ENCODE results near the gene LRP1B. TPM values are rescaled to one million over a fixed set of nuclear protein-coding genes. Genes with fewer than 3 reads are reported as not detected.

Gene LRP1B
- total and polyA plus RNA-seq, 2 donors (not counting 1 experiment from before 2014, with no cell fraction given), result not detected

- Histone ChIP-seq H2AFZ (ENCODE audit: insufficient read depth, low read depth, low read length, poor library complexity, severe bottlenecking) (no peak overlapping the region), H3K27ac (ENCODE audit: low read length in 2 of 2) (no peak overlapping the region), H3K4me2 (replicated peaks; ENCODE audit: low read depth, low read length, poor library complexity, severe bottlenecking) (no peak overlapping the region), H3K9ac (ENCODE audit: low read length) (no peak overlapping the region), H3K27me3 (replicated peaks in 1 of 4; ENCODE audit: control extremely low read depth in 1 of 4, control insufficient read depth in 3 of 4, insufficient read depth in 4 of 4, low read length in 3 of 4) (no peaks in the 10 kb centered on the region), H3K9me3 (ENCODE audit: control extremely low read depth in 1 of 3, control insufficient read depth in 2 of 3, insufficient read depth in 1 of 3, low read length in 2 of 3) (no peaks in the 10 kb centered on the region), H3K4me3 (ENCODE audit: control extremely low read depth in 1 of 5, extremely low read depth in 1 of 5, insufficient read depth in 1 of 5, low read depth in 2 of 5, low read length in 4 of 5) (no peak overlapping the region), H3K36me3 (replicated peaks in 1 of 2; ENCODE audit: control extremely low read depth in 1 of 2, control insufficient read depth in 1 of 2, extremely low read depth in 1 of 2, insufficient read depth in 2 of 2, low read length in 1 of 2) (no peaks in the 10 kb centered on the region), H3K4me1 (ENCODE audit: control insufficient read depth in 2 of 2, insufficient read depth in 2 of 2, low read length in 2 of 2) (no peaks in the 10 kb centered on the region), H4K20me1 (ENCODE audit: control insufficient read depth, insufficient read depth, low read length, poor library complexity, severe bottlenecking) (no peaks in the 10 kb centered on the region), H3K79me2 (ENCODE audit: control insufficient read depth, insufficient read depth, low read length) (no peaks in the 10 kb centered on the region)
- TF ChIP-seq CTCF (IDR thresholded peaks at IDR 0.05), result no peak
- TF ChIP-seq EZH2 (IDR thresholded peaks at IDR 0.05; ENCODE audit: borderline replicate concordance, insufficient read depth, low read depth, low read length, poor library complexity, severe bottlenecking), result no peak
- no peaks in the 10 kb centered on the region for H3K4me1 Mint-ChIP-seq
- no peak for ATAC-seq (ENCODE audit: low read depth)
- intact Hi-C loops (cut with micrococcal nuclease), result no loop called here
- H3K4me3 Mint-ChIP-seq, result no peak overlapping the region
- no peak for DNase-seq
- no peak overlapping the region for H3K27ac Mint-ChIP-seq
- ChIA-PET CTCF (no interaction called here), POLR2A (no interaction called here)
- H3K27me3 Mint-ChIP-seq, result no peaks in the 10 kb centered on the region
- no peaks in the 10 kb centered on the region for H3K9me3 Mint-ChIP-seq (ENCODE audit: insufficient read depth)
These were observed 665.8 kb downstream of the LRP1B start for GRCh38 chr2:141464995-141465394.

DNA sequence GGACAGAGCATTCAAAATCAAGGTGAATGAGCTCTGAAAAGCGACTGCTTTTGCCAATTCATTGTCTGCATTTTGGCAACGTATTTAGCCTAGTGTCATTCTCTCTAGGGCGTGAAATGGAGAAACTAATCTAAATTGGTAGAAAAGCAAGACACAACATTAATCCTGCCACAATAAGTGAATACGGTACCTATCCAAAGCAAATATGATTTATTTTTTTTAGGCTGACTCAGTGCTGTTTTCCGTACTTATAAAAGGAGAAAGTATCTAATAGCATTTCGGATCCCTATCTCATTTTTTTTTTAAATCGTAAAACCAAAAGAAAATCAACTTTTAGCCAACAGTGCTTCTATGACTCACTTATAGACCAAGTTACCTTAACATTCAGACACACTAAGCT lies 672.5 kb downstream of the LRP1B start:
- Histone ChIP-seq H4K20me1 (ENCODE audit: control insufficient read depth, insufficient read depth, low read length, poor library complexity, severe bottlenecking) (no peaks in the 10 kb centered on the region), H3K36me3 (replicated peaks in 1 of 2; ENCODE audit: control extremely low read depth in 1 of 2, control insufficient read depth in 1 of 2, extremely low read depth in 1 of 2, insufficient read depth in 2 of 2, low read length in 1 of 2) (no peaks in the 10 kb centered on the region), H3K9ac (ENCODE audit: low read length) (no peak overlapping the region), H2AFZ (ENCODE audit: insufficient read depth, low read depth, low read length, poor library complexity, severe bottlenecking) (no peak overlapping the region), H3K4me1 (ENCODE audit: control insufficient read depth in 2 of 2, insufficient read depth in 2 of 2, low read length in 2 of 2) (no peaks in the 10 kb centered on the region), H3K79me2 (ENCODE audit: control insufficient read depth, insufficient read depth, low read length) (no peaks in the 10 kb centered on the region), H3K4me2 (replicated peaks; ENCODE audit: low read depth, low read length, poor library complexity, severe bottlenecking) (no peak overlapping the region), H3K4me3 (ENCODE audit: control extremely low read depth in 1 of 5, extremely low read depth in 1 of 5, insufficient read depth in 1 of 5, low read depth in 2 of 5, low read length in 4 of 5) (no peak overlapping the region), H3K27ac (ENCODE audit: low read length in 2 of 2) (no peak overlapping the region), H3K9me3 (ENCODE audit: control extremely low read depth in 1 of 3, control insufficient read depth in 2 of 3, insufficient read depth in 1 of 3, low read length in 2 of 3) (peaks cover 0 to 2% (median 0%) of the 10 kb centered on the region in 3 donors), H3K27me3 (replicated peaks in 1 of 4; ENCODE audit: control extremely low read depth in 1 of 4, control insufficient read depth in 3 of 4, insufficient read depth in 4 of 4, low read length in 3 of 4) (no peaks in the 10 kb centered on the region)
- TF ChIP-seq CTCF (IDR thresholded peaks at IDR 0.05), result no peak
- no peak for TF ChIP-seq EZH2 (IDR thresholded peaks at IDR 0.05; ENCODE audit: borderline replicate concordance, insufficient read depth, low read depth, low read length, poor library complexity, severe bottlenecking)
- Mint-ChIP-seq H3K27me3 (no peaks in the 10 kb centered on the region), H3K27ac (no peak overlapping the region), H3K9me3 (ENCODE audit: insufficient read depth) (no peaks in the 10 kb centered on the region), H3K4me1 (no peaks in the 10 kb centered on the region), H3K4me3 (no peak overlapping the region)
- intact Hi-C loops (cut with micrococcal nuclease), result no loop called here
- 89% methylated on average over 2 of the region's 7 CpGs for WGBS (ENCODE audit: insufficient coverage)
- ATAC-seq (ENCODE audit: low read depth) (no peak), DNase-seq (no peak)
- ChIA-PET POLR2A (no interaction called here), CTCF (no interaction called here)
